Memory B cell (primary cell): ENCODE data around the gene BCKDHB.

Source experiments
- ATAC-seq: fragments of 150-1000 bp; cut with Tn5 transposase; 2 replicates; pipeline ENCODE4 v1.10.0; 2021; ENCODE audit warnings: low read depth, mild to moderate bottlenecking, moderate library complexity
- DNase-seq, 2 donors: peaks; one replicate each; pipeline ENCODE4 v3.0.0; 2022; ENCODE audit warnings: low spot score in 2 of 2
- H3K27ac Mint-ChIP-seq: one replicate; pipeline ENCODE4 v1.8.0; 2022; ENCODE audit warnings: mild to moderate bottlenecking, moderate library complexity, mixed read lengths
- H3K27me3 Mint-ChIP-seq: one replicate; pipeline ENCODE4 v1.8.0; 2022; ENCODE audit warnings: mixed read lengths
- H3K36me3 Mint-ChIP-seq: one replicate; pipeline ENCODE4 v1.8.0; 2022; ENCODE audit warnings: mild to moderate bottlenecking, mixed read lengths
- H3K4me1 Mint-ChIP-seq: one replicate; pipeline ENCODE4 v1.8.0; 2022; ENCODE audit warnings: mixed read lengths
- H3K4me3 Mint-ChIP-seq: one replicate; pipeline ENCODE4 v1.8.0; 2022; ENCODE audit warnings: mild to moderate bottlenecking, moderate library complexity, mixed read lengths
- H3K9me3 Mint-ChIP-seq: one replicate; pipeline ENCODE4 v1.8.0; 2022; ENCODE audit warnings: mixed read lengths

The BCKDHB gene

DNA sequence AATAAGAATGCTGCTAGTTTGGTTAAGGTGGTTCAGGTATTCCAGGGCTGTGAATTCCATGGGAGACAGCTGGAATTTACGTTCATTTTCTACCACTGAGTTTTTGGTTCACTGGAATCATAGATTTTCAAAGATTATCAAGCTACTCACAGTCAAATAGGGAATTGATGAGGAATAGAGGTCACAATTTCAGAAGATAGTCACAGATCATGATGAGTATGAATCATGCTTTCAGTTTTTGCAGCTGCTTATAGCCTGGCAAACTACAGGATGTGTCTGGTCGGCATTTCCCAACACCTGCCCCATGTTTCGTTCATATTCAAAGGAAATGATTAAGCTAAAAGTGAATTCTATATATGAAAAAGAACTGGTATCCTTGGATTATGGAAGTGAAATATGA lies 58.7 kb downstream of the BCKDHB start:
- no peaks in the 10 kb centered on the region for H3K4me1 Mint-ChIP-seq
- ATAC-seq (no peak), DNase-seq (no peak)
- no peak overlapping the region for H3K27ac Mint-ChIP-seq
- H3K36me3 Mint-ChIP-seq = peaks cover 14% of the 10 kb centered on the region
- H3K27me3 Mint-ChIP-seq = no peaks in the 10 kb centered on the region
- no peak overlapping the region for H3K4me3 Mint-ChIP-seq
- H3K9me3 Mint-ChIP-seq = no peaks in the 10 kb centered on the region

- no peaks in the 10 kb centered on the region for H3K9me3 Mint-ChIP-seq
- peaks cover 12% of the 10 kb centered on the region for H3K36me3 Mint-ChIP-seq
- H3K4me1 Mint-ChIP-seq = no peaks in the 10 kb centered on the region
- H3K27ac Mint-ChIP-seq = no peak overlapping the region
- H3K4me3 Mint-ChIP-seq = no peak overlapping the region
- no peaks in the 10 kb centered on the region for H3K27me3 Mint-ChIP-seq
- ATAC-seq (no peak), DNase-seq (no peak)
These were observed 59.3 kb downstream of the BCKDHB start for GRCh38 chr6:80165819-80166218.

DNA sequence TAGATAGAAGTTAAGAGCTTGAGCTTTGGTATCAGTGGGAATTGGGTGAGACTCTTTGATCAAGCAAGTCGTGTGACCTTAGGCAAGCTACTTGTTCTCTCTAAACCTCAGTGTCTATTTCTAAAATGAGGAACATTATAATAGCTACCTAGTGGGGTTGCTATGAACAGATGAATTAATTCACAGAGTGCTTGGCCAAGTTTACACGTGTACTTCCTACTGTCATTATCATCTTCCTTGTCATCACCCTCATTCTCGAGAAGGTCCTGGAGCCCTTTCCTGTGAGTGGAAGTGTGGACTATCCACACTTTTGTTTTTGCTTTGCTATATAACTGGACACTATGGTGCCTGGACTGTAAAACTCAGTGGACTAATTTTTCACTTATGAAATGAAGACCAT lies 64.0 kb downstream of the BCKDHB start:
- Mint-ChIP-seq H3K4me3 (no peak overlapping the region), H3K9me3 (peaks cover 2% of the 10 kb centered on the region), H3K4me1 (no peaks in the 10 kb centered on the region), H3K27me3 (no peaks in the 10 kb centered on the region), H3K36me3 (peaks cover 21% of the 10 kb centered on the region), H3K27ac (no peak overlapping the region)
- DNase-seq = no peak
- ATAC-seq = no peak

DNA sequence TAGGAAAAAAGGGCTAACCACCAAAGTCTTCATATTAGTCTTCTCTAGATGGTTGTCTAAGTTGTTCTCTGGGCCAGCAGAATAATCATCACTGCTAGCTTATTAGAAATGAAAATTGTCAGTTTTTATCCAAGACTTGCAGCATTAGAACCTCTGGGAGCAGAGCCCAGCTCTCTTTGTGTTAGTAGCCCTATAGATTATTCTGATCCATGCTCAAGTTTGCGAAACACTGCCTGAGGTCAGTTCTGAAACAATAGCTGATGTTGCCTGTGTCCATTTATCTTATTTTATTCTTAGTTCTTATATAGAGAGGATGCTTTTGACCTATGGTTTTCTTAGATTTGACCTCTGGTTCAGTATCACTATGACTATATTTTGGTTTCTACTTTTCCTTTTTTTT lies 66.9 kb downstream of the BCKDHB start:
- H3K27me3 Mint-ChIP-seq = no peaks in the 10 kb centered on the region
- no peak overlapping the region for H3K27ac Mint-ChIP-seq
- H3K4me3 Mint-ChIP-seq = no peak overlapping the region
- H3K36me3 Mint-ChIP-seq = peaks cover 24% of the 10 kb centered on the region
- ATAC-seq = no peak
- H3K4me1 Mint-ChIP-seq = no peaks in the 10 kb centered on the region
- no peak for DNase-seq
- H3K9me3 Mint-ChIP-seq = peaks cover 2% of the 10 kb centered on the region

DNA sequence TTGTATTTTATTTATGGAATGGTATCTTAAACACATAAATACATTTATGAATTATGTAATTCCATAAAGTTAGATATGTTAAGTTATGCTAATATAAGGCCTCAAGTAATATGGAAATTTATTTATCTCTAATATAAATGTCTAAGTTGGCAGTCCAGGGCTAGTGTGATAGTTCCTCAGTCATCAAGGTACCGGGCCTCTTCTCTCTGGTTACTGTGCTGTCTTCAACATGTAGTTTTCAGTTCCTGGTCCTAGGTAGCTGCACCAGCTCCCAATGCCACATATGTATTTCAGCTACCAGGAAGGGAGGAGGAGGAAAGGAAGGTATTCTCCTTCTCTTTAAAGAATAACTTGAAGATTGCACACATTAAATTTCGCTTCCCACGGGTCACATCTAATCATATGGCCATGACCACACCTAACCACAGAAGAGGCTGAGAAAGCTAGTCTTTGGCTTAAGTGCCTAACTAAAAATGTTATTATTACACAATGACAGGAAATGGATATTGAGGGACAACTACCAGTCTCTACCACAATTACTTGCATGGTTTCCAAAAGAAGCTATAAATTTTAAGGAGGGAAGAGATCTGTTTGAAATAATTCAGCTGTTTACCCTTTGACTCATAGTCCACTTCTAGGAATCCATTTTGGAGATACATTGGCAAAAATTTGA lies 68.6 kb downstream of the BCKDHB start:
- no peaks in the 10 kb centered on the region for H3K27me3 Mint-ChIP-seq
- ATAC-seq = no peak
- no peak overlapping the region for H3K4me3 Mint-ChIP-seq
- no peaks in the 10 kb centered on the region for H3K4me1 Mint-ChIP-seq
- no peak overlapping the region for H3K27ac Mint-ChIP-seq
- no peak for DNase-seq
- peaks cover 2% of the 10 kb centered on the region for H3K9me3 Mint-ChIP-seq
- peaks cover 17% of the 10 kb centered on the region for H3K36me3 Mint-ChIP-seq

GRCh38 chr6:80179695-80180094 lies 73.2 kb downstream of the BCKDHB start:
- Mint-ChIP-seq H3K4me1 (no peaks in the 10 kb centered on the region), H3K27me3 (no peaks in the 10 kb centered on the region), H3K27ac (no peak overlapping the region), H3K9me3 (peaks cover under 1% of the 10 kb centered on the region), H3K4me3 (no peak overlapping the region), H3K36me3 (peaks cover 15% of the 10 kb centered on the region)
- DNase-seq = no peak
- ATAC-seq = no peak

DNA sequence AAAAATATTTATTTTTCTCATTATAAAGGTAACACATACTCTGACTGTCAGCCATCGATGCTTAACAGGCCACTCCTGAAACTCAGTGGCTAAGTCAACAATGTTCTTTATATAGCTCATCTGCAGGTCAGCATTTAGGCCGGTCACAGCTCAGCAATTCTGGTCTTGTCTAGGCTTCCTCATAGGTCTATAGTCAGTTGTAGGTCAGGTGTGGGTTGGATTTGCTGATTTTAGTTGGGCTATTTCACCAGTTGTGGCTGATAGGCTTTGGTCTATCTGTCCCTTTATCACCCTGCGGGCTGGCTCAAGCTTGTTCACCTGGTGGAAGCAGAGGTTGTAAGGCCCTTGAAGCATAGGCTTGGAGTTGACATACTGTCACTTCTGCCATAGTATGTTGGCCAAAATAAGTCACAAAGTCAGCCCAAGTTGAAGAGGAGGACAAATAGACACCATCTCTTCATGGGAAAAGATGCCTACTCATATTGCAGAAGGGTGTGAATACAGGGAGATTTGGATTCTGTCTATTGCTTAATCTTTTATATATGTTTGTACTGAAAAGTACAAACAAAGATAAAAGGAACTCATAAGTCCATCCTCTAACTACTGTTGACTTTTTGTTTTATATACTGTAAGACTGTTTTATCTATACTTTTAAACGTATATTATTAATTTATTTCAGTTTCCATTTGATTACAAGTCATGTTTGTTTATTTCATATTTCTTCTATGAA lies 75.0 kb downstream of the BCKDHB start:
- Mint-ChIP-seq H3K36me3 (peaks cover 18% of the 10 kb centered on the region), H3K4me1 (no peaks in the 10 kb centered on the region), H3K4me3 (no peak overlapping the region), H3K27ac (no peak overlapping the region), H3K9me3 (peaks cover 6% of the 10 kb centered on the region), H3K27me3 (no peaks in the 10 kb centered on the region)
- ATAC-seq (no peak), DNase-seq (no peak)

- Mint-ChIP-seq H3K4me3 (no peak overlapping the region), H3K36me3 (peaks cover 19% of the 10 kb centered on the region), H3K27me3 (no peaks in the 10 kb centered on the region), H3K27ac (no peak overlapping the region), H3K9me3 (peaks cover 7% of the 10 kb centered on the region), H3K4me1 (no peaks in the 10 kb centered on the region)
- ATAC-seq (no peak), DNase-seq (no peak)
These were observed 75.8 kb downstream of the BCKDHB start for GRCh38 chr6:80182308-80182707.

- Mint-ChIP-seq H3K9me3 (peaks cover 9% of the 10 kb centered on the region), H3K4me3 (no peak overlapping the region), H3K27me3 (no peaks in the 10 kb centered on the region), H3K4me1 (no peaks in the 10 kb centered on the region), H3K36me3 (peaks cover 22% of the 10 kb centered on the region), H3K27ac (no peak overlapping the region)
- no peak for ATAC-seq
- no peak for DNase-seq
These were observed 76.7 kb downstream of the BCKDHB start for GRCh38 chr6:80183019-80183795.

DNA sequence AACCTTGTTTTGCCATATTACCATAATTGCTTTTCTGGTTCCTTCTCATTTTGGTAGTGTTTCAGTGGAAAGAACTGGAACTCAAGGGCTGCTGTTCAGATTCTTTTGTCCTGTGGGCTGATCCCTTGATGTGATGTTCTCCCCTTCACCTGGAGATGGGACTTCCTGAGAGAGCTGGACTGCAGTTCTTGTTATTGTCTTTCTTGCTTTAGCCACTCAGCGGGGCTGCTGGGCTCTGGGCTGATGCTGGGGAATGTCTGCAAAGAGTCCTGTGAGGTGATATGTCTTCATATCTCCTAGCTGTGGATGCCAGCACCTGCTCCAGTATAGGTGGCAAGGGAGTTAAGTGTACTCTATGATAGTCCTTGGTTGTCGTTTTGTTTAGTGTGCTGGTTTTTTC lies 79.0 kb downstream of the BCKDHB start:
- H3K4me1 Mint-ChIP-seq = no peaks in the 10 kb centered on the region
- no peak overlapping the region for H3K27ac Mint-ChIP-seq
- no peak overlapping the region for H3K4me3 Mint-ChIP-seq
- peaks cover 21% of the 10 kb centered on the region for H3K36me3 Mint-ChIP-seq
- no peaks in the 10 kb centered on the region for H3K27me3 Mint-ChIP-seq
- peaks cover 9% of the 10 kb centered on the region for H3K9me3 Mint-ChIP-seq
- DNase-seq (no peak), ATAC-seq (no peak)

- ATAC-seq = no peak
- H3K27me3 Mint-ChIP-seq = no peaks in the 10 kb centered on the region
- H3K9me3 Mint-ChIP-seq = peaks cover 9% of the 10 kb centered on the region
- peaks cover 21% of the 10 kb centered on the region for H3K36me3 Mint-ChIP-seq
- no peaks in the 10 kb centered on the region for H3K4me1 Mint-ChIP-seq
- no peak overlapping the region for H3K4me3 Mint-ChIP-seq
- H3K27ac Mint-ChIP-seq = no peak overlapping the region
- DNase-seq = no peak
These were observed 79.6 kb downstream of the BCKDHB start for GRCh38 chr6:80186082-80186481.

DNA sequence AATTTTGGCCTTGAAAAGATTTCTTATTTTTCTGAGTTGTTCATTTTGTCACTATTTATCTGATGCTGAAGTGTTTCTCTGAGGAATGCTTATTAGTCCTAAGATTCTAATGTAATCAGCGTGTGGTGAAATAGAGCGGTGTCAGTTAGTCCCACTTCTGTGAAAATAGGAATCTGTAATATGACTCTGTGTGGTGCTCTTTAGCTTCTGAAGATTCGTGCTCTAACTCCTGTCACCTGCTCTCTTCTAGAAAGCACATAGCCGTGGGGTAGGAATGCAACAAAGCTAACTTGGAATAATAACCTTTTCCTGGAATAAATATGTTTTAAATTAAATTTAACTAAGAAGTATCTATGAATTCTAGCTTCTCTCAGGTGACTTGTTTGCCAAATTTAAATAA lies 90.4 kb downstream of the BCKDHB start:
- Mint-ChIP-seq H3K36me3 (peaks cover 3% of the 10 kb centered on the region), H3K27ac (no peak overlapping the region), H3K27me3 (no peaks in the 10 kb centered on the region), H3K9me3 (no peaks in the 10 kb centered on the region), H3K4me3 (no peak overlapping the region), H3K4me1 (no peaks in the 10 kb centered on the region)
- DNase-seq (no peak), ATAC-seq (no peak)

DNA sequence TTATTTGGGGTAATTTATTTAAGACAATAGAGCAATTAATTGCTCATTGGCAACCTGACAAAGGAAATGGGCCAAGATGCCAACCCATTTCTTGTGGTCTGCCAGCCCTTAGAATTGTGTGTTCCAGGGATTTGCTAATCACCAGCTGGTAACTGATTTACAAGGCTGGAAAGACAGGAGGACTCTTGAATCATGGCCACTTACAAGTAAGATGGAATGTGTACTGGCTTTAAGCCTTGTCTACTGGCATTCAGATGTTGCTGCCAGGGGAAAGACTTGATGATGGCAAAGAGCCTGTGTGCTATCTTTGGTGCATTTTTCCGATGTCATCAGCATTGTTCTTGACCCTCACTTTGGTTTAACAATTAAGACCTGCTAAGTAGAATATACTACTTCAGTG lies 91.0 kb downstream of the BCKDHB start:
- no peaks in the 10 kb centered on the region for H3K9me3 Mint-ChIP-seq
- H3K27ac Mint-ChIP-seq = no peak overlapping the region
- H3K27me3 Mint-ChIP-seq = no peaks in the 10 kb centered on the region
- no peak for DNase-seq
- no peaks in the 10 kb centered on the region for H3K4me1 Mint-ChIP-seq
- peaks cover 6% of the 10 kb centered on the region for H3K36me3 Mint-ChIP-seq
- H3K4me3 Mint-ChIP-seq = no peak overlapping the region
- ATAC-seq = no peak

DNA sequence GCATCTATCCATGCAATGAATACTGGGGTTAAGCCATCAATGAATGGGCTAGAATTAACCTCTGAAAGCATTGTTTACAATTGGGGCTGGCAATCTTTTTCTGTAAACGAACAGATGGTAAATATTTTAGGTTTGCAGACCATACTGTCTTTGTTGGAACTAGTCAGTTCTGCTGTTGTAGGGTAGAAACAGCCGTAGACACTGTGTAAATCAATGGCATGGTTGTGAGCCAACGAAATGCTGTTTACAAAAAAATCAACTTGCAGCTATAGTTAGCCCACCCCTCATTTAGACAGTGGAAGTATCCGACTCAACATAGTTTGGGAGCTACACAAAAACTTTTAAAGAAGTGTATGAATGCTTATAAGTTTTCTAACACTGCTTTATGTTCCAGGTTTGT lies 91.5 kb downstream of the BCKDHB start:
- Mint-ChIP-seq H3K27me3 (no peaks in the 10 kb centered on the region), H3K4me1 (peaks cover 2% of the 10 kb centered on the region), H3K4me3 (no peak overlapping the region), H3K9me3 (no peaks in the 10 kb centered on the region), H3K36me3 (peaks cover 10% of the 10 kb centered on the region), H3K27ac (no peak overlapping the region)
- ATAC-seq (no peak), DNase-seq (no peak)
